Activated naive CD8-positive, alpha-beta T cell treated with anti-CD3 and anti-CD28 coated beads for 36 hours (primary cell): ENCODE data around the gene APOF. TPM values are rescaled to one million over a fixed set of nuclear protein-coding genes. Genes with fewer than 3 reads are reported as not detected.
"Not testable (repeated sequence)": the region's sequence is repeated elsewhere in the genome, so short reads cannot be mapped to it uniquely, and the experiment has no call there.

Source experiments
- DNase-seq: peaks from one replicate; pipeline ENCODE4 v3.0.0; 2021
- H3K27ac Mint-ChIP-seq: one replicate; pipeline ENCODE4 v1.8.0; 2022; ENCODE audit warnings: mild to moderate bottlenecking, moderate library complexity, mixed read lengths
- H3K27me3 Mint-ChIP-seq: one replicate; pipeline ENCODE4 v1.8.0; 2022; ENCODE audit warnings: mild to moderate bottlenecking, mixed read lengths
- H3K36me3 Mint-ChIP-seq: one replicate; pipeline ENCODE4 v1.8.0; 2021; ENCODE audit warnings: mild to moderate bottlenecking, mixed read lengths
- H3K4me1 Mint-ChIP-seq: one replicate; pipeline ENCODE4 v1.8.0; 2021; ENCODE audit warnings: mixed read lengths
- H3K4me3 Mint-ChIP-seq: one replicate; pipeline ENCODE4 v1.8.0; 2022; ENCODE audit warnings: mild to moderate bottlenecking, moderate library complexity, mixed read lengths
- H3K9me3 Mint-ChIP-seq: one replicate; pipeline ENCODE4 v1.8.0; 2022; ENCODE audit warnings: mixed read lengths
- total RNA-seq, 2 experiments: library from RNA; stranded (reverse); gene quantifications; one replicate each; pipeline ENCODE4 v1.2.3, GENCODE V29; 2021

APOF gene, protein sequence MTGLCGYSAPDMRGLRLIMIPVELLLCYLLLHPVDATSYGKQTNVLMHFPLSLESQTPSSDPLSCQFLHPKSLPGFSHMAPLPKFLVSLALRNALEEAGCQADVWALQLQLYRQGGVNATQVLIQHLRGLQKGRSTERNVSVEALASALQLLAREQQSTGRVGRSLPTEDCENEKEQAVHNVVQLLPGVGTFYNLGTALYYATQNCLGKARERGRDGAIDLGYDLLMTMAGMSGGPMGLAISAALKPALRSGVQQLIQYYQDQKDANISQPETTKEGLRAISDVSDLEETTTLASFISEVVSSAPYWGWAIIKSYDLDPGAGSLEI
- total RNA-seq = not detected

DNA sequence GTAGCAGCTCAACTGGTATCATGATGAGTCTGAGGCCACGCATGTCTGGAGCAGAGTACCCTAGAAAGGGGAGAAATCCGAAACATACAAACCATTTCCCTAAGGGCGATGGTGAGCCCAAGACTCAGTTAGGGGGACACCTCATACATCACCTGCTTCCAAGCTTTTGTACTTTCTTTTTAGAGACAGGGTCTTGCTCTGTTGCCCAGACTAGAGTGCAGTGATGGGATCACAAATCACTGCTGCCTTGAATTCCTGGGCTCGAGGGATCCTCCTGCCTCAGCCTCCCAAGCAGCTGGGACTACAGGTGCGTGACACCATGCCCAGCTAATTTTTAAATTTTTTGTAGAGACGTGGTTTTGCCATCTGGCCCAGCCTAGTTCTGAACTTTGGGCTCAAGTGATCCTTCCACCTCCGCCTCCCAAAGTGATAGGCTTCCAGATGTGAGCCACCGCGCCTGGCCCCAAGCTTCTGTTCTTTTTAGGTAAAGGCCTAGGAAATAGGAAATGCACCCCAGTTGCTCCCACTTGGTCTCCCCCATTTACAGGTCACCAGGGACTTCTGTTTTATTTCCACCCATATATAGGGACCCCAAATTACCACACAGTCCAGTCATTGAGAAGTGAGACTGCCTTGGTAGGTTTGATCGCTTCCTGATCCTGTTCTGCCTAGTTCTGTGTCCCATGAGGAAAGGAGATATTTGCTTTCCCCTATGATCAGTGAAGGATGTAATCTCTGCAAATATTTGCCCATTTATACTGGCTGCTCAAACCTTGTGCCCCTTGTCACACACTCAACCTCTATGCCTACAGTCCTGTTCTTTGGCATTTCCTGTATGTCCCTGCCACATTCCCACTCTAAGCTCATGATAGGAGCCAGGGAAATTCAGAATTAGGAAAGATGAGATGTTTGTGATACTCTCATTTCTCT is at the start of gene APOF:
Gene APOF, minus strand, starts transcription at position 728 of the 930 bp plus-strand sequence. Its CDS starts 112 bp downstream, at position 616.
- H3K27ac Mint-ChIP-seq = peak within 1 kb of the TSS; percentile 97
- no peaks in the 10 kb centered on the region for H3K9me3 Mint-ChIP-seq
- no peak for DNase-seq
- H3K36me3 Mint-ChIP-seq = no peaks in the 10 kb centered on the region
- H3K4me1 Mint-ChIP-seq = peaks cover 19% of the 10 kb centered on the region
- H3K27me3 Mint-ChIP-seq = no peaks in the 10 kb centered on the region
- peak within 1 kb of the TSS; percentile 94 for H3K4me3 Mint-ChIP-seq

DNA sequence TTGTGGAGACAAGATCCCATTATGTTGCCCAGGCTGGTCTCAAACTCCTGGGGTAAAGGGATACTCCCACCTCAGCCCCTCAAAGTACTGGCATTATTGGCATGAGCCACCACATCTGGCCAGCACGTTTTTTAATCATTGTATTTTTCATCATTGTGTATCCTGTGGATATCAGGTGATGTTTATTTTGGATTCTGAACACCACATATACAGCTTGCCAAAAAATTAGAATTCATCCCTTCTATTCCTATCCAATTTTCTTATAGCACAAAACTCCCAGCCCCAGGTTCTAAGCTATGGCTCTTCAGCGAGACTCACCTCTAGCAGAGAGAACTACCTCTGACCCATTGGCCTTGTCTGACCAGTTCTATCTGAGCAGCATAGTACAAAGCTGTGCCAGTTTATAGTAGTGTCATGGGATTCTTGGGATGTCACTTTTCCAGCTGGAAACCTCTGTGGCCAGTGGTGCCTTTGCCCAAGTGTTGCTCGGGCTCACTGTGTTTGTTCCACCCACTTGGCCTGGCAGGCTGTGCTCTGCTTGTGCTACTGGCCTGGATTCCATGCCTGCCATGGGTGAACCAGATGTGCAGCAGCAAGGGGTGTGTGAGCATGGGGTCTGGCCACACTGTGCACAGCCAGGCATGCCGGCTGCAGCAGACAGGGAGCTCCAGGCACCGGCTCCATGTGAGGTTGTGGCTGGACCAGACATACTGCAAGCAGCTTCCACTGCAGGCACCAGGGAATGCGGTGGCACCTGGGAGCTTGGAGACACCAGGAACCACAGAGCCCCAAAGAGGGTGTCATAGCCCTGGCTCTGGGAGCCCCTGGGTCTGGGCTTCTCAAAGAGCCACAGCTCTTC is 49.4 kb upstream of the APOF start:
- Mint-ChIP-seq H3K27me3 (no peaks in the 10 kb centered on the region), H3K36me3 (peaks cover 2% of the 10 kb centered on the region), H3K9me3 (no peaks in the 10 kb centered on the region)

DNA sequence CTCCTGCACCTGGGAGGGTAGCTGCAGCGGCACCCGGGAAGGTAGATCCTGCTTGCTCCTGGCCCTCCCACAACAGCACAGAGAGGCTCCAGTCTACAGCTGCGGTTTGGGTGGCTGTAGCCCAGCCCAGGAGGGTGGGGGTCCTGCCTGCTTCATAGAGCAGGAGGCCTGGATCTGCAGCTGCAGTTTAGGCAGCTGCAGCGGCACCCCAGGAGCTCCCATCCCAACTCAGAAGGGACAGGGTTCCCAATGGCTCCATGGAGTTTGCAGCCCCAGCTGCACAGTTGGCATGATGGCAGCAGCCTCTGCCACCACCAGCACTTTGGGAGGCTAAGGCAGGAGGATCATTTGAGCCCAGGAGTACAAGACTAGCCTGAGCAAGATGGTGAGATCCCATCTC is 48.1 kb upstream of the APOF start:
- H3K27me3 Mint-ChIP-seq = no peaks in the 10 kb centered on the region
- H3K9me3 Mint-ChIP-seq = no peaks in the 10 kb centered on the region
- no peaks in the 10 kb centered on the region for H3K4me1 Mint-ChIP-seq
- H3K36me3 Mint-ChIP-seq = peaks cover 2% of the 10 kb centered on the region
- H3K4me3 Mint-ChIP-seq = no peak overlapping the region
- DNase-seq = no peak
- no peak overlapping the region for H3K27ac Mint-ChIP-seq

More for the DNA sequence above, 49.4 kb upstream of the APOF start:
- Mint-ChIP-seq H3K27ac (no peak overlapping the region), H3K4me1 (no peaks in the 10 kb centered on the region), H3K4me3 (no peak overlapping the region)
- DNase-seq = no peak

DNA sequence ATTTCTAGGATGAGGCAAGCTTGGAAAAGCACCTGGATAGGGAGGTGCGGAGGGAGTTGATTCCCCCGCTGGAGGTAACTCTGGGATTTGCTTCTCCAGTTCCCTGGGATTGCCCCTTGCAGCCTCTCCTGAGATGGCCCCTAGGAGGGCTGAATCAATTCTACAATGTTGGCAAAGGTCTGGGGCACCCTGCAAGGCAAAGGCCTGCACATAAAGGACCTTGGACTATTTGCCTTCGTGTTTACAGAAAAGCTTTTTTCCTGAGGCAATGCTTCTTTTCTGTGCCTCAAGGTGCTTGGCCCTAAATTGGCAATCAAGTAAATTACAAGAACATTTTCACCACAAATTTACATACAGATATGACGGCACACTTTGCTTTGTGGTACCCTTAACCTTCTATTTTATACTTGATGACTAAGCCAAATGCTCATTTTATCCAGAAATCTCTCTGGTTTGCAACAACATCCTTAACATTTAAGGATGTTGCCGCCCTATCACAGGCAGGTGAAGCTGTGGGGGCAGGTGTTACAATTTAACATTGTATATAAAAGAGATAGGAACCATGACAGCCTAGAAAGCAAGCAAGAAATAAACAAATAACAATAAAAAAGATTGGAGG is 46.3 kb upstream of the APOF start:
- no peaks in the 10 kb centered on the region for H3K9me3 Mint-ChIP-seq
- H3K4me3 Mint-ChIP-seq = no peak overlapping the region
- no peaks in the 10 kb centered on the region for H3K36me3 Mint-ChIP-seq
- H3K27me3 Mint-ChIP-seq = no peaks in the 10 kb centered on the region
- DNase-seq = no peak
- H3K4me1 Mint-ChIP-seq = no peaks in the 10 kb centered on the region
- no peak overlapping the region for H3K27ac Mint-ChIP-seq

DNA sequence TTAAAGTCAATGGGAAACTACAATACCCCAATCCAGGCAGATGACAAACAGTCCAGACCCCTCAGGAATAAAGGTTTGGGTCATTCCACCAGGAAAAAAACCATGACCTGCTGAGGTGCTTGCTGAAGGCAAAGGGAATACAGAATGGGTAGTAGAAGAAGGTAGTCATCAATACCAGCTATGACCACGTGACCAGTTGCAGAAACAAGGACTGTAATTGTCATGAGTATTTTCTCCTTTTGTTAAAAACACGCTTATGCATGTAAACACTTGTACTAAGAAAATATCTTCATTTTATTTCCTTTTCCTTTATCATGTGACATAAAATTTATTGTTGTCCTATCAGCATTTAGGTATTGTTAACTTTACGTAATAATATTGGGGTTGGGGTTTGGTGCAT is 41.6 kb upstream of the APOF start:
- not testable (repeated sequence) for H3K27ac Mint-ChIP-seq, H3K9me3 Mint-ChIP-seq, H3K4me1 Mint-ChIP-seq

DNA sequence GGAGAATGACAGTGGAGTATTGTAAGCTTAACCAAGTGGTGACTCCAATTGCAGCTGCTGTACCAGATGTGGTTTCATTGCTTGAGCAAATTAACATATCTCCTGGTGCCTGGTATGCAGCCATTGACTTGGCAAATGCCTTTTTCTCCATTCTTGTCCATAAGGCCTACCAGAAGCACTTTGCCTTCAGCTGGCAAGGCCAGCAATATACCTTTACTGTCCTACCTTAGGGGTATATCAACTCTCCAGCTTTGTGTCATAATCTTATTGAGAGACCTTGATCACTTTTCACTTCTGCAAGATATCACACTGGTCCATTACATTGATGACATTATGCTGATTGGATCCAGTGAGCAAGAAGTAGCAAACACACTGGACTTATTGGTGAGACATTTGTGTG is 39.0 kb upstream of the APOF start:
- H3K27ac Mint-ChIP-seq, H3K4me1 Mint-ChIP-seq, H3K36me3 Mint-ChIP-seq, H3K9me3 Mint-ChIP-seq, H3K27me3 Mint-ChIP-seq, H3K4me3 Mint-ChIP-seq, DNase-seq: not testable (repeated sequence)

More for the DNA sequence above, 41.6 kb upstream of the APOF start:
- not testable (repeated sequence) for H3K27me3 Mint-ChIP-seq, H3K4me3 Mint-ChIP-seq, DNase-seq, H3K36me3 Mint-ChIP-seq

DNA sequence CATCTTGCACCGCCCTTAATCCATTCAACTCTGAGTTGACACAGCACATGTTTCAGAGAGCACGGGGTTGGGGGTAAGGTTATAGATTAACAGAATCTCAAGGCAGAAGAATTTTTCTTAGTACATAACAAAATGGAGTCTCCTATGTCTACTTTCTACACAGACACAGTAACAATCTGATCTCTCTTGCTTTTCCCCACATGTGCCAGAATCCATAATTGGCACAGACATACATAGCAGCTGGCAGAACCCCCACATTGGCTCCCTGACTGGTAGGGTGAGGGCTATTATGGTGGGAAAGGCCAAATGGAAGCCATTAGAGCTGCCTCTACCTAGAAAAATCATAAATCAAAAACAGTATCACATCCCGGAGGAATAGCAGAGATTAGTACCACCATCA is 38.5 kb upstream of the APOF start:
- not testable (repeated sequence) for DNase-seq, H3K4me3 Mint-ChIP-seq, H3K27ac Mint-ChIP-seq, H3K36me3 Mint-ChIP-seq, H3K4me1 Mint-ChIP-seq, H3K27me3 Mint-ChIP-seq, H3K9me3 Mint-ChIP-seq

DNA sequence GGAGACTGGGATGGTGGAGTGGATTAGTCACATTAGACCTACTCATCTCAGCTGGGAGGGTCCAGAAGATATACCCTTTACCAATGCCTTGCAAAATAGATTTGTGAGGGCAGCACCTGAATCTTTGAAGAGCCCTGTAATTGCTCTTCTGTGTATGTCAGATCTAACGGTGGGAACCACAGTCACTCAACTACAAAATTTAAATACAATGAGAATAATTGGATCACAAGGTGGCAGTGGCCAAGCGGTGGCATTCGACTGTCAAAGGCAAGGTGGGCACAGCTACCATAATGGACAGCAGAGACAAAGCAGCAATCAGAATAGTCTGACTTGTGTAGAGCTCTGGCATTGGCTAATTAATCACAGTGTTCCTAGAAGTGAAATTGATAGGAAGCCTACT is 36.8 kb upstream of the APOF start:
- H3K27me3 Mint-ChIP-seq, H3K9me3 Mint-ChIP-seq, H3K36me3 Mint-ChIP-seq, H3K4me3 Mint-ChIP-seq, DNase-seq, H3K27ac Mint-ChIP-seq, H3K4me1 Mint-ChIP-seq: not testable (repeated sequence)

DNA sequence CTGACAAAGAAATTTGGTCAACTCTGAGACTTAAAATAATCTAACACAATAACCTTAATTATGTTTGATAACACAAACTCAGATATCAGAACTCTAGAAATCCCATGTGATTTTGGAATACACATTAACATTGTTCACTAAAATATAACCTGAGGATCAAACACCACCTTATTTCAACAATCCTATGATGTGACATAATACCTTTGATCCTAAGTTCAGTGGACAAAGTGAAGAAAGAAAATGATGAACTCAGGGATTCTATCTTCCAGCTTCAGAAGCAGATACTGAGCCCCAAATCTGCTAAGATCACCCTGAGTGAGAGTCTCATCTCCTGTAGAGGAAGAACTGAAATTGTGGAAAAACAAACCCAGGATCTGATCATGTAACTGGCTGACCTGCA is 35.7 kb upstream of the APOF start:
- H3K4me1 Mint-ChIP-seq = no peaks in the 10 kb centered on the region
- no peak overlapping the region for H3K4me3 Mint-ChIP-seq

DNA sequence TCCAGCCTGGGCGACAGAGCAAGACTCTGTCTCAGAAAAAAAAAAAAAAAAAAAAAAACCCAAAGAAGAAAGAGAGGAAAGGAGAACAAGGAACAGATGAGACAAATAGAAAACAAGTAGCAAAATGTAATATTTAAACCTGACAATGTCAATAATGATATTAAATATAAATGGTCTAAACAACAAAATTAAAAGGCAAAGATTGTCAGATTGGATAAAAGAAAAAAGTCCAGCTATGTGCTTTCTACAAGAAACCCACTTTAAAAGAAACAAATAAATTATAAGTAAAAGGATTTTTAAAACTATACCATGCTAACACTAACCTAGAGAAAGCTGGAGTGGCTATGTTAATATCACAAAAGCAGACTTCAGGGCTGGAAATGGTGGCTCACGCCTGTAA is 29.7 kb upstream of the APOF start:
- no peaks in the 10 kb centered on the region for H3K4me1 Mint-ChIP-seq
- H3K27me3 Mint-ChIP-seq = no peaks in the 10 kb centered on the region
- peaks cover 1% of the 10 kb centered on the region for H3K9me3 Mint-ChIP-seq
- peaks cover 1% of the 10 kb centered on the region for H3K36me3 Mint-ChIP-seq
- H3K27ac Mint-ChIP-seq = no peak overlapping the region
- H3K4me3 Mint-ChIP-seq = no peak overlapping the region
- DNase-seq = no peak

More for the DNA sequence above, 35.7 kb upstream of the APOF start:
- no peaks in the 10 kb centered on the region for H3K36me3 Mint-ChIP-seq
- H3K27ac Mint-ChIP-seq = no peak overlapping the region
- DNase-seq = no peak
- H3K9me3 Mint-ChIP-seq = peaks cover 4% of the 10 kb centered on the region
- no peaks in the 10 kb centered on the region for H3K27me3 Mint-ChIP-seq

DNA sequence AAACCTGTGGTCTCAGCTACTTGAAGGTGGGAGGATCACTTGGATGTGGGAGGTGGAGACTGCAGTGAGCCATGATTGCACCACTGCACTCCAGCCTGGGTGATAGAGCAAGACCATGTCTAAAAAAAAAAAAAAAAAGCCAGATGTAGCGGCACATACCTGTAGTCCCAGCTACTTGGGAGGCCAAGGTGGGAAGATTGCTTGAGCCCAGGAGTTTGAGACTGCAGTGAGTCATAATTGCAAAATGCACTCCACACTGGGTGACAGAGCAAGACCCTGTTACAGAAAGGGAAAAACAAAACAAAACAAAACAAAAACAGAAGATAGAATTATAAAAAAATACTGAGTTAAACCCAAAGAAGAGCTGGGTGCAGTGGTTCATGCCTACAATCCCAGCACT is 29.1 kb upstream of the APOF start:
- no peaks in the 10 kb centered on the region for H3K27me3 Mint-ChIP-seq
- H3K27ac Mint-ChIP-seq = no peak overlapping the region
- H3K9me3 Mint-ChIP-seq = peaks cover 1% of the 10 kb centered on the region
- DNase-seq = no peak
- peaks cover 1% of the 10 kb centered on the region for H3K36me3 Mint-ChIP-seq
- no peaks in the 10 kb centered on the region for H3K4me1 Mint-ChIP-seq
- no peak overlapping the region for H3K4me3 Mint-ChIP-seq

DNA sequence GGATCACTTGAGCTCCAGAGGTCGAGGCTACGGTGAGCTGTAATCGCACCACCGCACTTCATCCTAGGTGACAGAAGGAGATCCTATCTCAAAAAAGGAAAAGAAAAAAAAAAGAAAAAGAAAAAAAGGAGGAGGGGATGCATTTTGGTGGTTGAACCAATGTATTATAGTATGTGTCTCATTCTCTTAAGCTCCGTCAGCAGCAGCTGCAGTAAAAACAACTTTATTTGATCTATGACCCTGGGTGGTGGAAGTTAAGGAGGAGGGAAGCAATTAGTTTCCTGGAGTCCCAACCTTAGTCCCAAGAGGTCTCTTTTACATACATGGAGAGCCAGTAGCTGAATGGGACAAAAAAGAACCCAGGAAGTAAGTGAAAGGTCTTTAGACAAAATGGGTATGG is 26.8 kb upstream of the APOF start:
- peaks cover 1% of the 10 kb centered on the region for H3K36me3 Mint-ChIP-seq
- no peak for DNase-seq
- no peaks in the 10 kb centered on the region for H3K27me3 Mint-ChIP-seq
- peaks cover 1% of the 10 kb centered on the region for H3K9me3 Mint-ChIP-seq
- no peak overlapping the region for H3K4me3 Mint-ChIP-seq
- H3K4me1 Mint-ChIP-seq = no peaks in the 10 kb centered on the region
- H3K27ac Mint-ChIP-seq = no peak overlapping the region

DNA sequence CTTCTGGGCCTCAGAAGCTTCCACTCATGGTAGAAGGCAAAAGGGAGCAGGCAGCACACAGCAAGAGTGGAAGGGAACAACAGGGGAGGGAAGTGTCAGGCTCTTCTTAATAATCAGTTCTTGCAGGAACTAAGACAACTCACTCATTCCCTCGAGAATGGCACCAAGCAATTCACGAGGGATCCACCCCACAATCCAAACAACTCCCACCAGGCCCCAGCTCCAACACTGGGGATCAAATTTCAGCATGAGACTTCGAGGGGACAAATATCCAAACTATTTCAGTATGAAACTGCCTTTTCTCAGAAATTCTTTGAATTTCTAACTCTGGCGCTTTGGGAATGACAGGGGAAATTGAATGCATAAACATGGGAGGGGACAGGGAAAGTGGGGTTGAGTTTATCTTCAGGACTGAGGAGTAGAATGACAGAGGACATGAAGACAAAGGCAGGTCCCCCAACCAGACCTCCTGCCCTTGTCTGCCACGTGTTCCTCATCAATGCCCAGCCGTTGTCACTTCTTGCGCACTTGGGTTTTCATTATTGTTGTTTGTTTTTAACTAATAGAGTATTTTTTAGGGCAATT is 24.6 kb upstream of the APOF start:
- Mint-ChIP-seq H3K4me3 (no peak overlapping the region), H3K27me3 (no peaks in the 10 kb centered on the region), H3K27ac (no peak overlapping the region), H3K4me1 (no peaks in the 10 kb centered on the region), H3K36me3 (peaks cover 1% of the 10 kb centered on the region), H3K9me3 (peaks cover under 1% of the 10 kb centered on the region)
- no peak for DNase-seq

DNA sequence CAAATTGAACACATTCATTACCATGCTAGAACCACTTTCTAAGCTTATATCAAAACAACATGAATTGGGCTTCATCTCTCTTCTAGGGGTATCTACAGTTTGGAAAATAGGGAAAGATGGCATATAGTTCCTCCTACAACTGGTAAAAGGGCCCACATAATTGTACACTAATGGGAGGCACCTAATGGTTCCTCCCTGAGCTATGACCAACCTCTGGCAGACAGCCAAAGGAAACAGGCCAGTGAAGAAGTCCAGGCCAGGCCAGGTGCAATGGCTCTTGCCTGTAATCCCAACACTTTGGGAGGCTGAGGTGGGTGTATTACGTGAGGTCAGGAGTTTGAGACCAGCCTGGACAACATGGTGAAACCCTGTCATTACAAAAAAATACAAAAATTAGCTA is 23.2 kb upstream of the APOF start:
- H3K4me3 Mint-ChIP-seq = no peak overlapping the region
- H3K27me3 Mint-ChIP-seq = no peaks in the 10 kb centered on the region
- no peaks in the 10 kb centered on the region for H3K9me3 Mint-ChIP-seq
- H3K27ac Mint-ChIP-seq = no peak overlapping the region
- no peaks in the 10 kb centered on the region for H3K4me1 Mint-ChIP-seq
- H3K36me3 Mint-ChIP-seq = no peaks in the 10 kb centered on the region
- no peak for DNase-seq
